A673 (cell line): ENCODE measurements around the gene DNLZ. TPM values are rescaled to one million over a fixed set of nuclear protein-coding genes. Genes with fewer than 3 reads are reported as not detected.

Source experiments
- BruUV-seq: library from RNA; stranded (reverse); fragments of 400-500 nt; replicated peaks from 2 replicates; lab custom pipeline; 2021; lab: Mats Ljungman, UMichigan
- CTCF ChIA-PET: fragments of 300-600 bp; sonication (Branson Sonifier 250); formaldehyde crosslinking; loops from one replicate; lab custom pipeline; 2022; ENCODE audit warnings: antibody characterized with exemption; lab: Charles Lee
- POLR2A ChIA-PET: fragments of 300-600 bp; sonication (Branson Sonifier 250); formaldehyde crosslinking; loops from one replicate; lab custom pipeline; 2022; ENCODE audit warnings: antibody characterized with exemption; ENCODE audit not compliant: low non-redundant PET; lab: Charles Lee
- DNase-seq: peaks from one replicate; pipeline ENCODE4 v3.0.0-alpha.2; 2015; ENCODE audit warnings: low spot score
- H3K27ac ChIP-seq: fragments of 200-600 bp; sonication (generic); 2 replicates; pipeline ENCODE4 v1.5.1; 2016; ENCODE audit warnings: mixed run types, low read depth, mild to moderate bottlenecking, mixed read lengths, antibody characterized with exemption, low read length; ENCODE audit not compliant: poor library complexity, severe bottlenecking
- H3K27me3 ChIP-seq: fragments of 200-600 bp; sonication (generic); replicated peaks from 2 replicates; pipeline ENCODE4 v1.6.1; 2017; ENCODE audit warnings: mixed run types, low read depth, mild to moderate bottlenecking, mixed read lengths, antibody characterized with exemption, low read length; ENCODE audit not compliant: insufficient read depth, poor library complexity
- H3K36me3 ChIP-seq: fragments of 200-600 bp; sonication (generic); 2 replicates; pipeline ENCODE4 v1.6.1; 2016; ENCODE audit warnings: mixed run types, mild to moderate bottlenecking, mixed read lengths, antibody characterized with exemption, low read length; ENCODE audit not compliant: insufficient read depth, poor library complexity, severe bottlenecking
- H3K4me1 ChIP-seq: fragments of 200-600 bp; sonication (generic); 2 replicates; pipeline ENCODE4 v1.6.1; 2017; ENCODE audit warnings: mixed run types, mild to moderate bottlenecking, mixed read lengths, antibody characterized with exemption, low read length; ENCODE audit not compliant: insufficient read depth, poor library complexity, severe bottlenecking
- H3K4me3 ChIP-seq: fragments of 200-600 bp; sonication (generic); 2 replicates; pipeline ENCODE4 v1.5.1; 2016; ENCODE audit warnings: low read depth, mixed run types, mild to moderate bottlenecking, mixed read lengths, low read length; ENCODE audit not compliant: poor library complexity, severe bottlenecking
- H3K9me3 ChIP-seq: fragments of 200-600 bp; sonication (generic); 2 replicates; pipeline ENCODE4 v1.6.1; 2016; ENCODE audit warnings: mixed run types, low read depth, mild to moderate bottlenecking, mixed read lengths, antibody characterized with exemption, low read length; ENCODE audit not compliant: poor library complexity, severe bottlenecking
- EZH2 ChIP-seq: fragments of 200-600 bp; sonication (generic); IDR thresholded peaks from 2 replicates; pipeline ENCODE4 v1.6.1; 2017; ENCODE audit warnings: borderline replicate concordance, low read depth, mild to moderate bottlenecking, mixed read lengths, antibody characterized with exemption, low read length; ENCODE audit not compliant: poor library complexity, severe bottlenecking
- intact Hi-C: fragments of 100-400 bp; cut with micrococcal nuclease; formaldehyde crosslinking; loops from one replicate; pipeline ENCODE4 v1.10.0; 2022; ENCODE audit not compliant: unreplicated experiment
- total RNA-seq: library from RNA; stranded (reverse); gene quantifications from 2 replicates; pipeline ENCODE4 v1.2.3, GENCODE V29; 2021
- TF ChIP-seq, protein P1 (sequence below): fragments of 300-800, 200-600 bp; sonication (generic); conservative IDR thresholded peaks from 2 replicates; pipeline ENCODE4 v1.5.1; 2017; ENCODE audit warnings: low read depth, mild to moderate bottlenecking, antibody characterized with exemption, low read length, moderate library complexity, mixed read lengths

DNLZ gene
- total RNA-seq, 1 experiment from 2014 or later, result 37.3 TPM

DNA sequence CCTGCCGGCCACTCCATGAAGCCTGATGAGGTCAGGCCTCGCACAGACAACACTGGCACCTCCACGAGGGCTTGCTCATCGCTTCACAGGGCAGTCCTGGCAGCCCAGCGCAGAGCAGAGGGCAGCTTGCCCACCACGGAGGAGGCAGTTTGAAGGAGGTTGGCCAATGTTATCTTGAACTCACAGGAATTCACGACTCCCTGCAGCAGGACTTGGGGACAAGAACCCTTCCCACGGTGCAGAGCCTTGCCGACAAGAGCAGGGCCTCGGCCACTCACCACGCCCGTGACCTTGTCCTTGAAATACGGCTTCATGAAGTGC, 31.4 kb upstream of the DNLZ start:
- BruUV-seq, result no TSS peak
- peaks cover 70% of the 10 kb centered on the region for H3K36me3 ChIP-seq
- ChIA-PET POLR2A (no interaction called here), CTCF (no interaction called here)
- DNase-seq, result no peak
- H3K4me3 ChIP-seq, result no peak overlapping the region
- intact Hi-C loops, result no loop called here
- H3K27me3 ChIP-seq, result no peaks in the 10 kb centered on the region
- peaks cover 3% of the 10 kb centered on the region for H3K4me1 ChIP-seq
- no peaks in the 10 kb centered on the region for H3K9me3 ChIP-seq
- TF ChIP-seq, protein P1, sequence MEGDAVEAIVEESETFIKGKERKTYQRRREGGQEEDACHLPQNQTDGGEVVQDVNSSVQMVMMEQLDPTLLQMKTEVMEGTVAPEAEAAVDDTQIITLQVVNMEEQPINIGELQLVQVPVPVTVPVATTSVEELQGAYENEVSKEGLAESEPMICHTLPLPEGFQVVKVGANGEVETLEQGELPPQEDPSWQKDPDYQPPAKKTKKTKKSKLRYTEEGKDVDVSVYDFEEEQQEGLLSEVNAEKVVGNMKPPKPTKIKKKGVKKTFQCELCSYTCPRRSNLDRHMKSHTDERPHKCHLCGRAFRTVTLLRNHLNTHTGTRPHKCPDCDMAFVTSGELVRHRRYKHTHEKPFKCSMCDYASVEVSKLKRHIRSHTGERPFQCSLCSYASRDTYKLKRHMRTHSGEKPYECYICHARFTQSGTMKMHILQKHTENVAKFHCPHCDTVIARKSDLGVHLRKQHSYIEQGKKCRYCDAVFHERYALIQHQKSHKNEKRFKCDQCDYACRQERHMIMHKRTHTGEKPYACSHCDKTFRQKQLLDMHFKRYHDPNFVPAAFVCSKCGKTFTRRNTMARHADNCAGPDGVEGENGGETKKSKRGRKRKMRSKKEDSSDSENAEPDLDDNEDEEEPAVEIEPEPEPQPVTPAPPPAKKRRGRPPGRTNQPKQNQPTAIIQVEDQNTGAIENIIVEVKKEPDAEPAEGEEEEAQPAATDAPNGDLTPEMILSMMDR, result no peak
- TF ChIP-seq EZH2, result no peak
- no peak overlapping the region for H3K27ac ChIP-seq

DNA sequence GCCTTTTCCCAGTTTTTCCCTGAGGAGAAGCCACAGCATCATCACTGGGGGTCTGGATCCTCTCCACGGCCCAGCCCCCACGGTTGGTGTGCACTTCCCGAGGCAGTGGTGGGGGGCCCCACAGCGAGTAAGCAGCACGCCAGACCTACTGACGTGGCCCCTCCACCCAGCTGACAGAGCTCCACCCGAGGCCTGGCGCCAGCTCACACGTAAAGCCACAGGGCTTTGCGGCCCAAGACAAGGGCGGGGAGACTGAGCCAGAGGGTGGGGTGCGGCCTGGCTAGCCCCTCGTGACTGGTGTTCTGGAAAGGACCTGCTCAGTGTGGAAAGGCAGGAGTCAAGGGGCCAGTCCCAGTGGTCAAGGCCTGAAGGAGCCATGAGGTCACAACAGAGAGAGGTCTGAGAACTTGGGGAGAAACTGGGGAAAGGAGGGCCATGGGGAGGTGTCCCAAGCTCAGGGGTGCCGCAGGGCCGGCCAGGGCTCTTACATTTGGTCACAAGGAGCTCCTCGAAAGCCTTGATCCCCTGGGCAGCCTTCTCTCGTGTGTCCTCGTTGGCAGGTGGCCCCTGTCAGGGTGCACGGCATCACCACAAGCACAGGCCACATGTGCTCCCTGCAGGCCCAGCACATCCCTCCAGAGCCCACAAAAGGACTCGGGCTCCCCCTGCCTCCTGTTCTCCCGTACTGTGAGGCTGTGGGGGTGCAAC, 30.9 kb upstream of the DNLZ start:
- Histone ChIP-seq H3K36me3 (peaks cover 70% of the 10 kb centered on the region), H3K27me3 (no peaks in the 10 kb centered on the region), H3K27ac (no peak overlapping the region), H3K4me1 (peaks cover 3% of the 10 kb centered on the region), H3K9me3 (no peaks in the 10 kb centered on the region), H3K4me3 (no peak overlapping the region)
- POLR2A ChIA-PET, result no interaction called here
- CTCF ChIA-PET, result no interaction called here
- intact Hi-C loops, result no loop called here
- BruUV-seq, result no TSS peak
- TF ChIP-seq, protein P1, result no peak
- TF ChIP-seq EZH2, result no peak
- DNase-seq, result no peak

DNA sequence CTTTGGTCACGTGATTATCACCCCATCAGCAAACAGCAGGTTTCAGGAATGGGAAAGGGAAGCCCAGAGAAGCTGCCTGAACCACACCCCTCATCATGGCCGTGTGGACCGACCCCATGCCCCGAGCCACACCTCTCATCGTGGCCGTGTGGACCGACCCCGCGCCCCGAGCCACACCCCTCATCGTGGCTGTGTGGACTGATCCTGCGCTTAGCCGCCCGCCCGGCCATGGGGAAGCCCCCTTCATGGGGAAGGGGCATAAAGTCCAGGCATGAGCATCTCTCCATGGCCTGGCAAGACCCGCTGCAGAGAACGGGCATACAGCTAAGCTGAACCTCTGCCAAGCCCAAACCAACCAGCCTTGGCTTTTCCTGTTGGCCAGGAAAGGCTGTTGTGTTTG, 30.0 kb upstream of the DNLZ start:
- Histone ChIP-seq H3K4me3 (no peak overlapping the region), H3K27me3 (no peaks in the 10 kb centered on the region), H3K36me3 (peaks cover 70% of the 10 kb centered on the region), H3K4me1 (no peaks in the 10 kb centered on the region), H3K9me3 (no peaks in the 10 kb centered on the region), H3K27ac (no peak overlapping the region)
- ChIA-PET CTCF (no interaction called here), POLR2A (no interaction called here)
- BruUV-seq, result no TSS peak
- no peak for TF ChIP-seq EZH2
- TF ChIP-seq, protein P1, result no peak
- no peak for DNase-seq
- intact Hi-C loops, result no loop called here
